Neuronal stem cell (in vitro differentiated cells): ENCODE data around the gene ZBTB20.
A peak's percentile ranks its signal among the peaks of the same experiment; 100 is the strongest.

Experiments used
- DNase-seq: peaks from one replicate; pipeline ENCODE4 v3.0.0-alpha.2; 2013; ENCODE audit warnings: low spot score
- H2AFZ ChIP-seq: one replicate; pipeline ENCODE4 v1.6.1; 2013; ENCODE audit warnings: mild to moderate bottlenecking, low read length, inconsistent platforms
- H2AK5ac ChIP-seq: 2 replicates; pipeline ENCODE4 v1.6.1; 2013; ENCODE audit warnings: low read depth, mild to moderate bottlenecking, inconsistent platforms, low read length, moderate library complexity, mixed read lengths
- H2BK120ac ChIP-seq: 2 replicates; pipeline ENCODE4 v1.6.1; 2013; ENCODE audit warnings: low read depth, mild to moderate bottlenecking, inconsistent platforms, low read length, moderate library complexity, mixed read lengths
- H2BK12ac ChIP-seq: one replicate; pipeline ENCODE4 v1.6.1; 2013; ENCODE audit warnings: low read length, inconsistent platforms
- H2BK15ac ChIP-seq: 2 replicates; pipeline ENCODE4 v1.6.1; 2013; ENCODE audit warnings: mild to moderate bottlenecking, low read length, inconsistent platforms, mixed read lengths
- H2BK5ac ChIP-seq: one replicate; pipeline ENCODE4 v1.6.1; 2013; ENCODE audit warnings: inconsistent platforms, mild to moderate bottlenecking, low read length, moderate library complexity
- H3K14ac ChIP-seq: one replicate; pipeline ENCODE4 v1.6.1; 2013; ENCODE audit warnings: low read length, inconsistent platforms
- H3K18ac ChIP-seq: 2 replicates; pipeline ENCODE4 v1.6.1; 2013; ENCODE audit warnings: low read length, inconsistent platforms
- H3K23ac ChIP-seq: 2 replicates; pipeline ENCODE4 v1.6.1; 2013; ENCODE audit warnings: low read depth, mild to moderate bottlenecking, mixed read lengths, low read length, inconsistent platforms; ENCODE audit not compliant: poor library complexity
- H3K27ac ChIP-seq: replicated peaks from 3 replicates; pipeline ENCODE4 v1.5.1; 2013; ENCODE audit warnings: low read length, inconsistent platforms
- H3K27me3 ChIP-seq, 3 experiments: 2 replicates each; pipeline ENCODE4 v1.6.1; 2013; ENCODE audit warnings: low read length in 3 of 3, mild to moderate bottlenecking in 2 of 3, inconsistent platforms in 1 of 3, low read depth in 1 of 3, mixed read lengths in 1 of 3, moderate library complexity in 1 of 3; ENCODE audit not compliant: control insufficient read depth in 3 of 3, insufficient read depth in 3 of 3
- H3K36me3 ChIP-seq, 2 donors: replicated peaks in 1 of 2; 2 replicates each; pipeline ENCODE4 v1.6.1; 2013; ENCODE audit warnings: low read length in 2 of 2; ENCODE audit not compliant: control insufficient read depth in 2 of 2, insufficient read depth in 2 of 2
- H3K4ac ChIP-seq: 2 replicates; pipeline ENCODE4 v1.6.1; 2013; ENCODE audit warnings: inconsistent platforms, mild to moderate bottlenecking, low read length, moderate library complexity
- H3K4me1 ChIP-seq, 2 donors: 1 replicate in 1 of 2; 2 replicates in 1 of 2; pipeline ENCODE4 v1.6.1; 2013; ENCODE audit warnings: low read length in 2 of 2, low read depth in 1 of 2; ENCODE audit not compliant: control insufficient read depth in 2 of 2, insufficient read depth in 1 of 2
- H3K4me2 ChIP-seq: one replicate; pipeline ENCODE4 v1.6.1; 2013; ENCODE audit warnings: mild to moderate bottlenecking, low read length, inconsistent platforms; ENCODE audit not compliant: insufficient read depth, poor library complexity, severe bottlenecking
- H3K4me3 ChIP-seq, 2 donors: 2 replicates each; pipeline ENCODE4 v1.5.1; 2013; ENCODE audit warnings: low read length in 2 of 2, mild to moderate bottlenecking in 2 of 2, inconsistent platforms in 1 of 2, moderate library complexity in 1 of 2
- H3K79me1 ChIP-seq: one replicate; pipeline ENCODE4 v1.6.1; 2013; ENCODE audit warnings: low read depth, mild to moderate bottlenecking, inconsistent platforms, low read length, moderate library complexity
- H3K9ac ChIP-seq: one replicate; pipeline ENCODE4 v1.6.1; 2013; ENCODE audit warnings: mild to moderate bottlenecking, low read depth, low read length, inconsistent platforms; ENCODE audit not compliant: poor library complexity
- H3K9me3 ChIP-seq, 2 donors: replicated peaks in 1 of 2; 2 replicates each; pipeline versions ENCODE3 to v1.6.1; 2013; ENCODE audit warnings: low read length in 2 of 2, mild to moderate bottlenecking in 2 of 2, inconsistent platforms in 1 of 2, low read depth in 1 of 2, mixed read lengths in 1 of 2, moderate library complexity in 1 of 2; ENCODE audit not compliant: control insufficient read depth in 2 of 2, insufficient read depth in 1 of 2
- H4K8ac ChIP-seq: one replicate; pipeline ENCODE4 v1.6.1; 2013; ENCODE audit warnings: low read depth, mild to moderate bottlenecking, inconsistent platforms, low read length, moderate library complexity
- H4K91ac ChIP-seq: one replicate; pipeline ENCODE4 v1.6.1; 2013; ENCODE audit warnings: low read length, low read depth, mild to moderate bottlenecking, inconsistent platforms; ENCODE audit not compliant: poor library complexity
- WGBS, 2 donors: extraction: QIAGEN DNeasy Blood & Tissue Kit; methylation state at CpG; one replicate each; pipeline ENCODE4 v1.1.7; 2013; ENCODE audit warnings: missing lambda C conversion rate in 2 of 2, mixed read lengths in 1 of 2; ENCODE audit not compliant: insufficient read length in 2 of 2, insufficient replicate concordance in 1 of 2; ENCODE audit errors: extremely low coverage in 2 of 2; 5-methylcytosine and 5-hydroxymethylcytosine counted together

The ZBTB20 gene

DNA sequence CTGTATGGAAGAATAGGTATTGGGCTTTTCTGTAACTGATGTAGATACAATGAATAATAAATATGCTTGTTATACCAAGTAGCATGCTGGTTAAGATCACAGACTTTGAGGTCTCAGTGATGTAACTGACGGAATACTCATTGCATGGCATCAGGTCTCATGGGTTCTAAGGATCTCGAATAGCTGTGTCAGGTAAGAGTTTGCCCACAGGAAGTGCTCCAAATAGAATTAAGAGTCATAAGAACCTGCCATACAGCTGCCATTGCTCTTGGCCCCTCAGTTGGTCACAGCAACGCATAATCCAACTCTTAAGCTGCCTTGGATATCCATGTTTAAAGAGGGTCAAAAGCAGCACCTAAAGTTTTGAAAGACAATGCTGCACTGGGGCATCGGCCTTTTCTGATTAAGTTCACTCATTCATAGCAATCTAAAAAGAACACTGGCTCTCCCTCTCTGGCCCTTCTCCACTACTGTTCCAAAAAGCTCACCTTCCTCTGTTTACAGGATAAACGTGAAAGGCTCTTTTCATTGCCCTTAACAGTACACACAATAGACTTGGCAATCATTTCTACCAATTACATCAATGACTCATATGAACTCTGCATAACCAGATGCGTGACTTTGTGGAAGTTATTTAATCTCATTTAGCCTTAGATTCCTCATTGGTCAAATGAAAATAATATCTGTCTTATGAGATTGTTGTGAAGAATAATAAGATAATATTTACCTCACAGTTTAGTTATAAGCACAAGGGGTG lies 74.6 kb downstream of the ZBTB20 start:
- H3K27ac ChIP-seq: no peak overlapping the region
- WGBS, 2 donors: no CpG with 5 or more reads among the region's 6 CpGs

DNA sequence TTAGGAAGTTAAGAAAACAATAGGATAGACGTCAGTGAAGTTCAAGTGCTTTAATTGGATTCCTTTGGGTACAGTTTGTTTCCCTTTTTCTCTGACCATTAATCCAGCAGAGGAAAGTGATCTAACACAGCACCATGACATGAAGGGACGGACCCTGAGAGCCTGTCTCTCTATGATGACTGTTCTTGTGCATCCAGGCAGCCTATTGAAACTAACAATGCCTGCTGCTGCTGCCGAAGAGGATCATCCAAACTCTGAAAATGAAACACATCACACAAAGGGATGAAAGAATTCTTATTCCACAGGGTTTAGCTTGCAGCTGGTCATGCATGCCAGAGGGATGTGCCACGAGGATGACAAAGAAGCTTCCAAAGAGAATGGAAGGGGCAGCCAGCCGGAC lies 75.5 kb downstream of the ZBTB20 start:
- no peak overlapping the region for H3K27ac ChIP-seq
- H3K4me1 ChIP-seq: peaks cover 3 to 12% of the 10 kb centered on the region in 2 donors
- H3K14ac ChIP-seq: no peak overlapping the region
- H3K79me1 ChIP-seq: no peaks in the 10 kb centered on the region
- H2BK5ac ChIP-seq: no peak overlapping the region
- H2AK5ac ChIP-seq: no peak overlapping the region
- H2AFZ ChIP-seq: peak overlapping the region; percentile 68
- peaks cover 0 to 8% of the 10 kb centered on the region in 2 donors for H3K9me3 ChIP-seq
- no peak overlapping the region for H4K91ac ChIP-seq
- no peak overlapping the region for H2BK120ac ChIP-seq
- H2BK12ac ChIP-seq: no peak overlapping the region
- no peaks in the 10 kb centered on the region for H3K36me3 ChIP-seq
- H3K27me3 ChIP-seq: no peaks in the 10 kb centered on the region
- H3K23ac ChIP-seq: no peak overlapping the region
- DNase-seq: no peak
- no peak overlapping the region for H3K4ac ChIP-seq
- H2BK15ac ChIP-seq: no peak overlapping the region
- no peak overlapping the region for H3K4me2 ChIP-seq
- H3K9ac ChIP-seq: no peak overlapping the region
- no CpG with 5 or more reads among the region's 5 CpGs for WGBS, 2 donors
- H3K4me3 ChIP-seq: peak overlapping the region in 1 of 2 donors; percentile 12
- no peak overlapping the region for H3K18ac ChIP-seq
- no peak overlapping the region for H4K8ac ChIP-seq

More for the DNA sequence above, 74.6 kb downstream of the ZBTB20 start:
- Histone ChIP-seq H2AFZ (peak overlapping the region; percentile 68), H2BK15ac (no peak overlapping the region), H2BK5ac (no peak overlapping the region), H3K23ac (no peak overlapping the region), H3K4ac (no peak overlapping the region), H3K36me3 (no peaks in the 10 kb centered on the region), H2BK12ac (no peak overlapping the region), H3K4me3 (no peak overlapping the region), H3K9ac (no peak overlapping the region), H3K4me1 (peaks cover 3 to 12% of the 10 kb centered on the region in 2 donors), H4K8ac (no peak overlapping the region), H3K27me3 (no peaks in the 10 kb centered on the region), H3K4me2 (no peak overlapping the region), H3K9me3 (peaks cover 0 to 15% of the 10 kb centered on the region in 2 donors), H3K18ac (no peak overlapping the region), H4K91ac (no peak overlapping the region), H2BK120ac (no peak overlapping the region), H2AK5ac (no peak overlapping the region), H3K14ac (no peak overlapping the region), H3K79me1 (no peaks in the 10 kb centered on the region)
- no peak for DNase-seq

DNA sequence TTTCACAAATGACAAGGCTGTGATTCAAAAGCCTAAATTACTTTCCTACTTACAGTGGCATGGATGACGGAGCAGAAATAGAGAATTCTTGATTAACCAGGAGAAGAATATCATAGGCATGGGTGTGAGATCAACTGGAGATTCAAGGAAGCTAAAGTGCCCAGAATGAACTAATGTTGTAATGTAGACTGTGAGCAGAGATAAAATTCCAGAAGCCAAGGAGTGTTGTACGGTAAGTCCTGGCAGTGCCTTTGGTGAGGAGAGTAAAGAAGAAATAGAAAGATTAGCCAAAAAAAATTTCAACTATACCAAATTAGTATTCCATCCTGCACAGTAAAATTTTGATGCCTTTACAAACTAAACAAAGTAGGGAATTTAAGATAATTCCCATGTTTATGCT lies 75.9 kb downstream of the ZBTB20 start:
- DNase-seq: no peak

DNA sequence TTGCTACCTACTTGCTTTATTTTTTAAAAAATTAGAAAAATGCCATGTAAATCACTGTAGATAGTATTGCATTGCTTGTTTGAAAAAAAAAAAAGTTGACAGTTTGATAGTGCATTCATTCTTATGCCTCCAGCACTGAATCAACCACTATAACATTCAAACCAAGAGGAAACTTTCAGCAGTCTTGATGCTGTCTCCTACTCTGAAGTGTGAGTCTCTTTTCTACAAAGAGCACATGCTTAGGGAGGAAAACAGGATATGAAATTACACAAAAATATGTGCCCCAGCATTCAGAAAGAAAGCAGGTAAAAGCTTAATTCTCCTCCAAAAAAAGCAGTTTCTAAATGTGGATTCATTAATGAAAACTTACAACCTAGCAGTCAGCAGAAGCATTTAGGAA lies 78.3 kb downstream of the ZBTB20 start:
- Histone ChIP-seq H2AK5ac (no peak overlapping the region), H3K18ac (no peak overlapping the region), H2BK5ac (no peak overlapping the region), H3K4ac (no peak overlapping the region), H3K4me2 (no peak overlapping the region), H3K4me1 (peaks cover 3 to 12% of the 10 kb centered on the region in 2 donors), H3K79me1 (no peaks in the 10 kb centered on the region), H3K9ac (no peak overlapping the region), H3K27me3 (no peaks in the 10 kb centered on the region), H2BK120ac (no peak overlapping the region), H3K9me3 (no peaks in the 10 kb centered on the region), H3K23ac (no peak overlapping the region), H3K14ac (no peak overlapping the region), H4K8ac (no peak overlapping the region), H4K91ac (no peak overlapping the region), H2BK15ac (no peak overlapping the region), H2BK12ac (no peak overlapping the region), H3K27ac (no peak overlapping the region), H3K36me3 (no peaks in the 10 kb centered on the region), H2AFZ (no peak overlapping the region), H3K4me3 (no peak overlapping the region)
- no peak for DNase-seq

More for the DNA sequence above, 75.9 kb downstream of the ZBTB20 start:
- Histone ChIP-seq H3K14ac (no peak overlapping the region), H4K91ac (no peak overlapping the region), H3K79me1 (no peaks in the 10 kb centered on the region), H3K4me3 (no peak overlapping the region), H2AK5ac (no peak overlapping the region), H3K9ac (no peak overlapping the region), H3K4ac (no peak overlapping the region), H3K27me3 (no peaks in the 10 kb centered on the region), H2AFZ (peak overlapping the region; percentile 68), H3K4me1 (peaks cover 3 to 12% of the 10 kb centered on the region in 2 donors), H4K8ac (no peak overlapping the region), H3K18ac (no peak overlapping the region), H3K4me2 (no peak overlapping the region), H2BK12ac (no peak overlapping the region), H3K27ac (no peak overlapping the region), H3K23ac (no peak overlapping the region), H3K36me3 (no peaks in the 10 kb centered on the region), H2BK15ac (no peak overlapping the region), H2BK120ac (no peak overlapping the region), H3K9me3 (peaks cover 0 to 4% of the 10 kb centered on the region in 2 donors), H2BK5ac (no peak overlapping the region)
- WGBS, 2 donors: no CpG with 5 or more reads among the region's 2 CpGs
